Breast epithelium (tissue), 4 donors: ENCODE measurements around the gene ACSL3. TPM values are rescaled to one million over a fixed set of nuclear protein-coding genes. Genes with fewer than 3 reads are reported as not detected.

Experiments used
- DNase-seq, 2 donors: peaks; one replicate each; pipeline ENCODE4 v3.0.0-alpha.2; 2019; ENCODE audit warnings: low spot score in 2 of 2
- H3K27ac ChIP-seq, 2 donors: fragments of 200-600 bp; sonication (generic) in 1 of 2; one replicate each; pipeline ENCODE4 v1.5.1; 2016 to 2019; ENCODE audit warnings: mild to moderate bottlenecking in 1 of 2
- H3K27me3 ChIP-seq, 2 donors: fragments of 200-600 bp; sonication (generic) in 1 of 2; one replicate each; pipeline versions ENCODE4 v1.5.1 to v1.6.0; 2017 to 2019; ENCODE audit warnings: control low read depth in 1 of 2, mild to moderate bottlenecking in 1 of 2
- H3K36me3 ChIP-seq: fragments of 200-600 bp; one replicate; pipeline ENCODE4 v1.5.1; 2019
- H3K4me1 ChIP-seq, 2 donors: fragments of 200-600 bp; sonication (generic); one replicate each; pipeline ENCODE4 v1.5.1; 2016 to 2019; ENCODE audit warnings: control low read depth in 1 of 2
- H3K4me3 ChIP-seq, 3 donors: fragments of 200-600 bp; sonication (generic); 1 replicate in 2 of 3; 2 replicates in 1 of 3; pipeline ENCODE4 v1.5.1; 2016 to 2019; ENCODE audit warnings: mild to moderate bottlenecking in 3 of 3, moderate library complexity in 2 of 3
- H3K9me3 ChIP-seq, 2 donors: fragments of 200-600 bp; sonication (generic) in 1 of 2; one replicate each; pipeline ENCODE4 v1.5.1; 2016 to 2019; ENCODE audit warnings: control low read depth in 1 of 2
- CTCF ChIP-seq, 3 donors: fragments of 450-650 bp; IDR thresholded peaks; one replicate each; pipeline ENCODE4 v1.5.1; 2016 to 2017; ENCODE audit warnings: antibody characterized with exemption in 3 of 3, mild to moderate bottlenecking in 3 of 3, moderate library complexity in 3 of 3
- POLR2A ChIP-seq: fragments of 450-650 bp; IDR thresholded peaks from one replicate; pipeline ENCODE4 v1.6.1; 2016; ENCODE audit warnings: antibody characterized with exemption, mild to moderate bottlenecking, moderate library complexity
- POLR2AphosphoS5 ChIP-seq, 3 donors: sonication (generic); formaldehyde crosslinking; IDR thresholded peaks; one replicate each; pipeline ENCODE4 v1.6.1; 2017; ENCODE audit warnings: antibody characterized with exemption in 3 of 3
- intact Hi-C: fragments of 100-400 bp; cut with DNase I; formaldehyde crosslinking; loops from one replicate; pipeline ENCODE4 v1.15.1; 2023; ENCODE audit warnings: low total_unique reads
- total RNA-seq, 3 donors: library from RNA; depleted of rRNA; stranded (reverse); fragments of >200 nt; gene quantifications; one replicate each; pipeline ENCODE4 v1.1.0, GENCODE V29; 2016

ACSL3 gene
- total RNA-seq, 3 donors from 2014 or later, result 50.9 to 115 (median 74.4) TPM

- Histone ChIP-seq H3K27me3 (no peaks in the 10 kb centered on the region), H3K4me1 (peaks cover 0 to 10% of the 10 kb centered on the region in 2 donors), H3K9me3 (no peaks in the 10 kb centered on the region), H3K4me3 (no peak overlapping the region), H3K36me3 (no peaks in the 10 kb centered on the region), H3K27ac (no peak overlapping the region)
- TF ChIP-seq POLR2AphosphoS5 (IDR thresholded peaks at IDR 0.05), result no peak
- TF ChIP-seq CTCF (IDR thresholded peaks at IDR 0.05), result no peak
- TF ChIP-seq POLR2A, result no peak
- intact Hi-C loops, result no loop called here
- DNase-seq, result no peak
Measured at GRCh38 chr2:222869252-222869560, 8.4 kb downstream of the ACSL3 start.

GRCh38 chr2:222871291-222871690 lies 10.5 kb downstream of the ACSL3 start:
- DNase-seq, result no peak
- peaks cover 0 to 9% of the 10 kb centered on the region in 2 donors for H3K4me1 ChIP-seq
- H3K27me3 ChIP-seq, result no peaks in the 10 kb centered on the region
- intact Hi-C loops, result no loop called here
- H3K9me3 ChIP-seq, result no peaks in the 10 kb centered on the region
- H3K27ac ChIP-seq, result no peak overlapping the region
- no peak overlapping the region for H3K4me3 ChIP-seq
- TF ChIP-seq POLR2AphosphoS5 (IDR thresholded peaks at IDR 0.05), result no peak
- TF ChIP-seq POLR2A, result no peak
- no peak for TF ChIP-seq CTCF (IDR thresholded peaks at IDR 0.05)
- no peaks in the 10 kb centered on the region for H3K36me3 ChIP-seq

GRCh38 chr2:222872551-222872950 lies 11.7 kb downstream of the ACSL3 start:
- no peak overlapping the region for H3K4me3 ChIP-seq
- peaks cover 0 to 9% of the 10 kb centered on the region in 2 donors for H3K4me1 ChIP-seq
- no peak overlapping the region for H3K27ac ChIP-seq
- no peaks in the 10 kb centered on the region for H3K36me3 ChIP-seq
- intact Hi-C loops, result no loop called here
- H3K9me3 ChIP-seq, result no peaks in the 10 kb centered on the region
- DNase-seq, result no peak
- no peaks in the 10 kb centered on the region for H3K27me3 ChIP-seq
- TF ChIP-seq CTCF (IDR thresholded peaks at IDR 0.05) (no peak), POLR2AphosphoS5 (IDR thresholded peaks at IDR 0.05) (no peak), POLR2A (no peak)

GRCh38 chr2:222875482-222875881 lies 14.6 kb downstream of the ACSL3 start:
- intact Hi-C loops, result no loop called here
- Histone ChIP-seq H3K9me3 (no peaks in the 10 kb centered on the region), H3K4me3 (no peak overlapping the region), H3K27me3 (no peaks in the 10 kb centered on the region), H3K4me1 (no peaks in the 10 kb centered on the region), H3K36me3 (no peaks in the 10 kb centered on the region), H3K27ac (no peak overlapping the region)
- no peak for TF ChIP-seq CTCF (IDR thresholded peaks at IDR 0.05)
- no peak for TF ChIP-seq POLR2AphosphoS5 (IDR thresholded peaks at IDR 0.05)
- TF ChIP-seq POLR2A, result no peak
- DNase-seq, result no peak

- Histone ChIP-seq H3K4me3 (no peak overlapping the region), H3K4me1 (no peaks in the 10 kb centered on the region), H3K27ac (no peak overlapping the region), H3K36me3 (no peaks in the 10 kb centered on the region), H3K27me3 (no peaks in the 10 kb centered on the region), H3K9me3 (no peaks in the 10 kb centered on the region)
- no peak for TF ChIP-seq POLR2AphosphoS5 (IDR thresholded peaks at IDR 0.05)
- TF ChIP-seq CTCF (IDR thresholded peaks at IDR 0.05), result no peak
- no peak for TF ChIP-seq POLR2A
- intact Hi-C loops, result no loop called here
- no peak for DNase-seq
Measured at GRCh38 chr2:222876947-222877346, 16.1 kb downstream of the ACSL3 start.
